CD4-positive, alpha-beta T cell treated with Interleukin-6 at 100 ng/mL for 8 hours (primary cell): ENCODE results near the gene ZNF32.

Experiments
- DNase-seq: peaks from one replicate; pipeline ENCODE4 v3.0.0-alpha.2; 2020; ENCODE audit warnings: mixed read lengths, low spot score

The ZNF32 gene

DNA sequence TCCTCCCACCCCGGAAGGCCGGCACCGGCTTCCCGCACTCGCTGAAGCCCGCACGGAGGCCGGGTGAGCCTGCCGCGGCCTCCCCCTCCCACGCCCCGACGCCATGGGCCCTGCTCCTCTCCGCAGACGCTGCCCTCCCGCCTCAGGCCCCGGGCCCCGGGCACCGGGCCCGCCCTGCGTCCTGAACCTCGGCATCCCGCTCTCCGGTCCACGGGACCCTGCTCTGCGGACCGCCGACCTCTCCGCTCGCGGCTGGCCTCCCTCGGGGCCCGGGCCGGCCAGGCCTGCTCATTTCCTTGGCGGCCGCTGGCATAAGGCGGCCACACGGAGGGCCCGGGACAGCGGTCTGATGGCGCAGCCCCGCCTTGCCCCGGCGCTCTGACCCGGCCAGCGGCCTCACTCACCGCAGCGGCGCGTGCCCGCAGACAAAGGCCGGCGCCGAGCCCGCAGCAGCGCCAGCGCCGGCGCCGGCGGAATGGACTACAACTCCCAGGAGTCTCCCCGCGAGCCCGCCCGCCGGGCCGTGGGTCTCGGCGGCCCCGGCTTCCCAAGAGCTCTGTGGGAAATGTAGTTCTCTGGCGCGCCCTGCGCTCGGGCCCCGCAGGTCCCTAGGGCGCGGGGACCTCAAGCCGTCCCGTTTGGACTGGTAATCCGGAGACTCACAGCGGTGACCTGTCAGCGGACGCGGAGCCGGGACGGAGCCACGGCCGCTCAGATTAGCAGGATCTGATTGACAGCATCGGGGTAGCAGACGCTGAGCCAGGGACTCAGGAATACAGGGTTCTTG is at the start of gene ZNF32:
TSS of gene ZNF32 (minus strand) at position 484 of the 787 bp plus-strand sequence. CDS start 2,748 bp downstream, outside the sequence.
- DNase-seq = peak; percentile 79

GRCh38 chr10:43698156-43698555 is 49.5 kb upstream of the ZNF32 start:
- no peak for DNase-seq

DNA sequence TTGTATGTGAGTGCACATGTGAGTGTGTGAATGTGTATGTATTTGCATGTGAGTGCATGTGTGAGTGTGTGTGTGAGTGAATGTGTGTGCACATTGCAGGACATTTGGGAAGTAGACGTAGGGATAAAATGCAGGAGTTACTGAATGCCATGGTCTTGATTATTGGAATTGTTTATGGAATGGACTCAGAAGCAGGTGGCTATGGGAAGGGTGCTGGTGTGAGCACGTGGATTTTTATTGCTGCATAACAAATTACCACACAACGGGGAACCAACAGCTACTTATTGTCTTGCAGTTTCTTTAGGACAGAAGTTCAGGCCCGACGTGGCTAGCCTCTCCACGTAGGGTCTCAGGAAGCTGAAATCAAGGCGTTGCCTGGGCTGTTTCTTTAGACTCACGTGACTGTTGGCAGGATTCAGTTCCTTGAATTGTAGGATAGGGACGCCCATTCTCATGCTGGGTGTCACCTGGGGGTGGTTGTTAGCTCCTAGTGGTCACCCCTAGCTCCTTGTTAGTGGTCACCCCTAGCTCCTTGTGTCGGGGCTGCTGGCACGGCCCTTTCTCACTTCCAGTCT is 48.3 kb upstream of the ZNF32 start:
- no peak for DNase-seq

GRCh38 chr10:43695730-43696129 is 47.0 kb upstream of the ZNF32 start:
- DNase-seq = no peak

- no peak for DNase-seq
Measured at GRCh38 chr10:43695321-43695720, 46.6 kb upstream of the ZNF32 start.

GRCh38 chr10:43694526-43694925 is 45.8 kb upstream of the ZNF32 start:
- no peak for DNase-seq

- DNase-seq = no peak
Measured at GRCh38 chr10:43693602-43694001, 44.9 kb upstream of the ZNF32 start.

GRCh38 chr10:43692051-43692825 is 43.6 kb upstream of the ZNF32 start:
- DNase-seq = no peak

GRCh38 chr10:43691485-43691884 is 42.8 kb upstream of the ZNF32 start:
- no peak for DNase-seq

DNA sequence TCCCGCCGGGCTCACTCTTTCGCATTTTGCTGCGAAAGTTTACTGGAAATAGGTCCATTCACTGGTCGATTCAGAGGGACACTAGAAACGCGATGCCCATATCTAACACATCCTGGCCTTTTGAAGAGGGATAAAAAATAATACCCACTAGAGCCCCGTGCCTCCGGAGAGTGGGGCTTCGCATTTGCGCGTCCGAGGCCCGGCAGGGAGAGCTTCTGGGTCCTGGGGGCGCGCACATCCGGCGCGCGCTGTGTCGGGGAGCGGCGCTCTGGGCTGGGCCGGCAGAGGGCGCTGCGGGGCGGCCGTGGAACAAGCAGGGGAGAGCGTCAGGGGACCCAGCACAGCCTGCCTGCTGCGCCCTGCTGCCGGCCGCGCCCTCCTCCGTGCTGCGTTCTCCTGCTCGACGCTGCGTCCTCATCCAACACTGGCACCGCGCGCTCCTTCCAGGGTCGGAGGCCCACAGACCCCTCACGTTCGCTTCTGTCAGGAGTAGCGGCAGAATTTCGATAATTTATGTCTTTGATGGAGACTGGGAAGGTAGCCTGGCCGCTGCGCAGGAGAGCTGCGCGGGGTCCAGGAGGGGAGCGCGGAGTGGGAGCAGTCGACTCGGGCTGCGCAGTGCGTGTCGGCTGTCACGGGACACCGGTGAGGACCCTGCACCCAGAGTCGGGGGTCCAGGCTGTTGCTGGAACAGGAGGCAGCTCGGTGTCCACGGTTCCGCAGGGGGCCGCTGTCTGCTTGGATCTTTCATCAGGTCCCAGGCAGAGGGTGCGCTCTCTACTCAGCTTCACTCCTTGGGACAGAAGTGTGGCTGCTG is 41.5 kb upstream of the ZNF32 start:
- DNase-seq = peak; percentile 82

- DNase-seq = peak; percentile 6
Measured at GRCh38 chr10:43689618-43689954, 40.9 kb upstream of the ZNF32 start.

DNA sequence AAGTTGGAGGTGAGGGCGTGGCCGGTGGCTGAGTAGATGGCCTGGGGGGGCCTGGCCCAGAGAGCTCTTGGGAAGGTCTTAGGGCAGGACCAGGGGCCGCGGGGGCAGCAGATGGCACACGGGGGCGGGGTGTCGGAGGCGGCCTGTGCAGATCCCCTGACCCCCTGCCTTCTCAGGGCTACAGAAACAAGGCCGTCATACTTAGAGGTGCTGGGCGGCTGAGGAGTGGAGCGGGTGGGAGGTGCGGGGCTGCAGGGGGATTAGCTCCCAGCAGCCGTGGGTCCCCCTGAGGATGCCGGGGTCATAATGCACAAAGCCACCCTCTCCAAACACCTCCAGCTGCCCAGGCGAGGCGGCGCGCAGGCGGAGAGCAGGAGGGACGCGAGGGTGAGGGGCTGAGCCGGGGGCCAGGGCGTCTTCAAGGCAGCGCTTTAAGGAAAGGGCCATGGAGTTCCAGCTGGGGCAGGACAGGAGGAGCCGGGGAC is 40.4 kb upstream of the ZNF32 start:
- DNase-seq = no peak

DNA sequence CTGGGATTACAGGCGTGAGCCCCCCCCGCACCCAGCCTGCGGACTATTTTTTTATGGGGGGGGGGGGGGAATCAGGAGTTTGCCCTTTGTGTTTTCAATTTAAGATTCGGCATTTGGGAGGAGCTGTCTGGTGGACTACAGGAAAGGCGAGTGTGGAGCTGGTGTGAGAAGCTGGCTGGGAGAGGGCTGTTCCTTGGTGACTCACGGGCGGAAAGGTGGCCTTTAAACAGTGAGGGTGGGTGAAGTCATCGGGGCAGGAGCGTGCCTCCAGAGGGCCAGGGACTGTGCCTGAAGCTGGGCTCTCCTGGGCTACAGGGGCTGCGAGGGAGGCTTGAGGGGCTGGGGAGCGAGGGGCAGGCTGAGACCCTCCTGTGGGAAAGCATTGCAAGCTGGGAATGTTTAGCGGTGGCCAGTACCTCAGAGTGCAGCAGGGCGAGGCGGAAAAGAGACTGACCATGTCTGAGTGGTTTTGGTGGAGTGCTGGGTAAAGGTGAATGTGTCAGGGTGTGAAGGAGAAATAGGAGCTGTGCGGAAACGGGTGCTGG is 39.7 kb upstream of the ZNF32 start:
- no peak for DNase-seq

- no peak for DNase-seq
Measured at GRCh38 chr10:43687373-43687772, 38.7 kb upstream of the ZNF32 start.

- DNase-seq = no peak
Measured at GRCh38 chr10:43686414-43686813, 37.7 kb upstream of the ZNF32 start.

DNA sequence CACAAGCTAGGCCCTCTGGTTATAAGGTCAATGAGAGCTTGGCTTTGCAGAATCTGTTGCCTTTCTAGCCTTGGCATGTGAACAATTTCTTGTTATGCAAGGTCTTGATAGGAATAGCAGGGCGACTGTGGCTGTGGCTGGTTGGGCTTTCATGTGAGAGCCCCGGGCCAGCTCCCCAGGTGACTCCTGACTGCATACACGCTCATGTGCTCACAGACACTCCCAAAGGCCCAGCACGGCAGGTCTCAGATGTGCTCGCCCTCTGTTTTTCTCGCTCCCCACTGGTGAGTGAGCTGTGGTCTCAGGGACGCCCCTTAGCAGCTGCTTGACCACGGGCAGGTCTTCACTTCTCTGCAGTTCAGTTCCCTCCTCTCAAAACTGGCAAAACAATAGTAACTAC is 37.1 kb upstream of the ZNF32 start:
- DNase-seq = no peak

DNA sequence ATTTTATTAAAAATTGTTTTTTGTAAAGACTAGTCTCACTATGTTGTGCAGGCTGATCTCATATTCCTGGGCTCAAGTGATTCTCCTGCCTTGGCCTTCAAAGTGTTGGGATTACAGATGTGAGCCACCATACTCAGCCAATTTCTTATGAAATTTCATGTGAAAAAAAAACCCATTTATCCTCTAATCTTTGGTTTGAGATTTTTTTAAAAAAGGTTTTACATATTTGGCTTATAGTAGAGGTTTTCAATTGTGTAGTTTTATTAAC is 35.5 kb upstream of the ZNF32 start:
- DNase-seq = no peak

DNA sequence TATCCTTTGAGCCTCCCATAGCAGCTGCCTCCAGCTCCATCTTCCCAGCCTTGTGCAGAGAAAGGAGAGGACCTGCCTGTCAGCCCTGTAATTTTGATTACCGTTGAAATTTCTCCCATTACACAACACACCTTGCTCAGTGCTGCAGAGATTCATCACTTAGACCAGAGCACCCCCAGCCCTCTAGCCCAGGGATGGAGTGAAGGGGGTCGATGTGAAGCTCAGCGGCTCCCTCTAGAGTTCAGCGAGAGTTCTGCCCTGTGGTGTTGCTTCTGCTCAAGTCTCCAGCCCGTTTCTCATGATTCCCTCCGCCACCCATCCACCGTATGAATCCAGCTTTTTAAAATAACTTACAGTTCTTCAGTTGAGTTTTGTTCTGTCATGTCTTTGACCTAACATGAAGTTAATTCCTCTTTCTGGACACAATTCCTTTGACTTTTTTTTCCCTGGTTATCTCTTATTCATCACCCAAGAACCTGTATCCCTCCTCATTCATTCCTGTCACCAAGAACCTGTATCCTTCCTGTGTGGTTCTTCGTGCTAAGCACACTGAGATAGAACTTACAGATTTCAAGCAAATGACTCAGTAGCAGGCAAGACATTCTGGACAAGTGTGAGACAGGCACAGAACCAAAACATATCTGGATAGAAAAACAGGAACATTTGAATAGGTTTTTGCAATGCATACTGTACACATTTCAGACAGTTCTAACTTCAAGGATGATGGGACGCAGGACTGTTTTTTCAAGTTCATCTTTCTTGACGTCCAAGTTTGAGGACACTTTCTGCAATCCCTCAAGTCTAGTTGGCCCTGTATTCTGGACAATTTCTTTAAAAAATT is 35.0 kb upstream of the ZNF32 start:
- no peak for DNase-seq

GRCh38 chr10:43682956-43683355 is 34.3 kb upstream of the ZNF32 start:
- DNase-seq = no peak

DNA sequence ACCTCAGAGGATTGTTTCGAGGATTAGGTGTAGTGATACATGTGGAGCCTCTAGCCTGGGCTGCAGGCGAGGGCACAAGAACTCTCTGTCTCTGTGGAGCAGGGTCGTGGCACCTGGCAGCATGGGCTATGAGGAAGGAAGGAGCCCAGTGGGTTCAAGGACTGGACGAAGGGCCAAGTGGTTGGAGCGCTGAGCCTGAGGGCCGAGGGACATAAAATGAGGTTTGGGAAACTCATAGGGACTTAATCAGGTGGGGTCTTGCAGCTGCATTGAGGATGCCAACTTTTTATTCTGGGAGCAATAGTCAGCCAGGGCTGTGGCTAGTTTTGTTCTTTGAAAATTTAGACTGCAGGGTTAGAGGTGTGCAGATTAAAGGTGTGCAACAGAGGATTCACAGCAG is 33.0 kb upstream of the ZNF32 start:
- DNase-seq = no peak

- no peak for DNase-seq
Measured at GRCh38 chr10:43681220-43681619, 32.5 kb upstream of the ZNF32 start.
